K562 (cell line): ENCODE measurements around the gene CS. TPM values are rescaled to one million over a fixed set of nuclear protein-coding genes. Genes with fewer than 3 reads are reported as not detected.

Experiments
- BACH1 ChIP-seq: fragments of 200-800 bp; sonication (Bioruptor generic); IDR thresholded peaks from 2 replicates; pipeline ENCODE4 v1.6.1; 2016; ENCODE audit warnings: missing genetic modification characterization, missing compliant biosample characterization
- BDP1 ChIP-seq: IDR thresholded peaks from 3 replicates; pipeline ENCODE4 v1.6.1; 2011; ENCODE audit not compliant: insufficient read length, insufficient read depth
- E2F1 ChIP-seq: sonication (generic); formaldehyde crosslinking; IDR thresholded peaks from 2 replicates; pipeline ENCODE4 v1.8.1; 2023; ENCODE audit warnings: mild to moderate bottlenecking, missing genetic modification reagents, moderate library complexity
- E4F1 ChIP-seq: fragments of 250-450 bp; sonication (Bioruptor Pico); IDR thresholded peaks from 2 replicates; pipeline ENCODE4 v1.5.0; 2021; ENCODE audit warnings: mild to moderate bottlenecking, borderline replicate concordance
- ILK ChIP-seq: fragments of 450-650 bp; IDR thresholded peaks from 2 replicates; pipeline ENCODE4 v1.6.1; 2016; ENCODE audit warnings: missing genetic modification characterization, low read depth, mild to moderate bottlenecking, missing compliant biosample characterization, moderate library complexity, borderline replicate concordance
- MTF1 ChIP-seq: fragments of 250-450 bp; sonication (Bioruptor Pico); IDR thresholded peaks from 2 replicates; pipeline ENCODE4 v1.9.0; 2021; ENCODE audit warnings: moderate library complexity, mild to moderate bottlenecking, inconsistent platforms, borderline replicate concordance
- PHF8 ChIP-seq: fragments of 200-600 bp; sonication (generic); IDR thresholded peaks from 2 replicates; pipeline ENCODE4 v1.6.1; 2012; ENCODE audit warnings: mixed run types, mild to moderate bottlenecking, inconsistent platforms, low read length, moderate library complexity, borderline replicate concordance
- PTBP1 ChIP-seq: fragments of 200-400 bp; formaldehyde crosslinking; IDR thresholded peaks from 2 replicates; pipeline ENCODE4 v1.6.1; 2017; ENCODE audit warnings: low read depth, low read length
- SLC30A9 ChIP-seq: fragments of 250-450 bp; sonication (Bioruptor Pico); IDR thresholded peaks from 2 replicates; pipeline ENCODE4 v1.8.0; 2022; ENCODE audit warnings: mild to moderate bottlenecking, moderate library complexity
- ZBTB11 ChIP-seq, 3 experiments: fragments of 200-800 bp in 1 of 3; fragments of 250-450 bp in 1 of 3; fragments of 450-650 bp in 1 of 3; sonication (Bioruptor Pico) in 1 of 3; sonication (Bioruptor generic) in 1 of 3; formaldehyde crosslinking in 1 of 3; IDR thresholded peaks; 2 replicates each; pipeline versions ENCODE4 v1.6.1 to v1.8.0; 2016 to 2022; ENCODE audit warnings: mild to moderate bottlenecking in 2 of 3, missing genetic modification characterization in 2 of 3, missing compliant biosample characterization in 1 of 3, moderate library complexity in 1 of 3
- ZBTB7A ChIP-seq: IDR thresholded peaks from 2 replicates; pipeline ENCODE4 v1.6.1; 2011; ENCODE audit warnings: low read depth, mild to moderate bottlenecking, low read length, moderate library complexity, borderline replicate concordance; ENCODE audit not compliant: control insufficient read depth
- ZFPM2 ChIP-seq: fragments of 250-450 bp; sonication (Bioruptor Pico); IDR thresholded peaks from 2 replicates; pipeline ENCODE4 v1.5.1; 2022; ENCODE audit warnings: mild to moderate bottlenecking
- ZFX ChIP-seq: sonication (generic); formaldehyde crosslinking; IDR thresholded peaks from 2 replicates; pipeline ENCODE4 v1.8.0; 2022; ENCODE audit warnings: mild to moderate bottlenecking, missing genetic modification reagents, moderate library complexity
- ZNF384 ChIP-seq: IDR thresholded peaks from 2 replicates; pipeline ENCODE4 v1.6.1; 2012; ENCODE audit warnings: low read depth, low read length, improper control_type of control experiment
- ZNF780A ChIP-seq: fragments of 250-450 bp; sonication (Bioruptor Pico); IDR thresholded peaks from 2 replicates; pipeline ENCODE4 v1.5.0; 2021; ENCODE audit warnings: mild to moderate bottlenecking
- ZZZ3 ChIP-seq: fragments of 450-650 bp; IDR thresholded peaks from 2 replicates; pipeline ENCODE4 v1.6.1; 2016; ENCODE audit warnings: antibody characterized with exemption, mild to moderate bottlenecking, moderate library complexity
- polyA plus RNA-seq, 8 experiments: library from polyadenylated mRNA; depleted of rRNA in 4 of 8; stranded (reverse) in 5 of 8; unstranded in 3 of 8; fragments of >200 nt; fragmentation: Nextera tagmentation in 2 of 8; fragmentation: Illumina TruSeq in 1 of 8; extraction: Ambion mirVana in 2 of 8; extraction: Trizol in 1 of 8; gene quantifications; 2 replicates each; pipeline versions ENCODE4 v1.2.1 to v1.2.3, GENCODE V29; 2011 to 2014; ENCODE audit warnings: inconsistent platforms in 1 of 8, missing spikeins in 1 of 8
- total RNA-seq, 7 experiments: library from RNA; depleted of rRNA in 6 of 7; stranded (reverse); fragments of >200 nt in 6 of 7; fragmentation: Illumina TruSeq in 2 of 7; extraction: Trizol in 2 of 7; gene quantifications; 2 replicates each; pipeline versions ENCODE4 v1.2.1 to v1.2.3, GENCODE V29; 2011 to 2021; ENCODE audit warnings: low replicate concordance in 1 of 7

Gene CS
- total and polyA plus RNA-seq, 9 of the 15 experiments (the other 6 are each of a cell fraction or from before 2014, with no cell fraction given), result 99.9 to 390 (median 149) TPM

- no peak for TF ChIP-seq ZBTB11 (CRISPR knock-in tag; IDR thresholded peaks at IDR 0.05)
- no peak for TF ChIP-seq ZFPM2 (CRISPR knock-in tag)
- TF ChIP-seq ZZZ3, result no peak
- no peak for TF ChIP-seq BACH1 (tag)
- no peak for TF ChIP-seq PHF8
- TF ChIP-seq ZNF780A (CRISPR knock-in tag), result no peak
- no peak for TF ChIP-seq ZFX (CRISPR knock-in tag)
- no peak for TF ChIP-seq E2F1
- TF ChIP-seq ZBTB7A, result no peak
- TF ChIP-seq ILK (tag), result no peak
- no peak for TF ChIP-seq ZNF384
- no peak for TF ChIP-seq PTBP1
- no peak for TF ChIP-seq BDP1
- no peak for TF ChIP-seq SLC30A9 (CRISPR knock-in tag)
- no peak for TF ChIP-seq MTF1 (CRISPR knock-in tag)
- TF ChIP-seq E4F1 (CRISPR knock-in tag), result no peak
These were observed 68.9 kb downstream of the CS start (continued) for GRCh38 chr12:56231184-56231582.
